SH-SY5Y (cell line): ENCODE results near the gene TMEM86B.

Experiments
- GATA2 ChIP-seq: IDR thresholded peaks from 2 replicates; pipeline ENCODE4 v1.6.1; 2011; ENCODE audit warnings: mild to moderate bottlenecking, low read depth, low read length
- GATA3 ChIP-seq: IDR thresholded peaks from 2 replicates; pipeline ENCODE4 v1.6.1; 2011; ENCODE audit warnings: low read depth, mild to moderate bottlenecking, low read length, moderate library complexity

TMEM86B gene

DNA sequence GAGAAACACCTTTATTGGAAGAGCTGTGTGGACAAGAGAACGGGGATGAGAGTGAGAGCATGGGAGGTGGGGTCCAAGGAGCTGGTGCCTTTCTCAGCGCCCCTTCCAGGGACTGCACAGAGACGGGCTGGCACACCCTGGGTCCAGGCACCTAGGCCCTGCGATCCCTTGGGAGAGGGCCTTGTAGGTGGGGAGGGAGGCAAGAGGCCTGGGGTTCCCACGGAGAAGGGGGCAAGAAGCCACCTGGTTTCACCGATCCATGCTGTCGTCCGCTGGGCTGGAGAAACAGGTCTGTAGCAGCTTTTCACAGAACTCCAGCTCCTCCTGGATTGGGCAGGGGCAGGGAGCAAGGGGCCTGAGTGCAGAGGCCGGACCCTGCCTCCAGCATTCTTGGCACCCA lies 33.8 kb upstream of the TMEM86B start:
- TF ChIP-seq GATA2 (no peak), GATA3 (no peak)

DNA sequence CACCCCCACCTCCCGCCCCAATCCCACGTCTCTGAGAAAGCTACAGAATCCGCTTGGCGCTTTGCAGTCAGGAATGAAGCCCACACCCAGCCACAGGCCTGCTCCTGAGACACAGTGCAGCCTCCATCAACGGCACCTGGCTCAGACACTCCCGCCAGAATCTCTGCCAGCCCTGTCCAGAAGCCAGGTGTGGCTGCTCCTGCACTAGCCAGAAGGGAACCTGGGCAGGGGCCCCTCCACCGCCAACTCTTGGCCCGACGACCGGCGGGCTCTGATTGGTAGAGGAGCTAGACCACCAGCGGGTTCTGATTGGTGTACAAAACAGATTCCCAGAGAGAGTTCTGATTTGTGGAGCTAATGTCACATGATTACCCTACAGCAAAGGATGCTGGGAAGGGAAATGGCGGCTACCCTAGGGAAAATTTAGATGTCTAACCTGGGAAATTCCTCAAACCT lies 33.1 kb upstream of the TMEM86B start:
- no peak for TF ChIP-seq GATA2

DNA sequence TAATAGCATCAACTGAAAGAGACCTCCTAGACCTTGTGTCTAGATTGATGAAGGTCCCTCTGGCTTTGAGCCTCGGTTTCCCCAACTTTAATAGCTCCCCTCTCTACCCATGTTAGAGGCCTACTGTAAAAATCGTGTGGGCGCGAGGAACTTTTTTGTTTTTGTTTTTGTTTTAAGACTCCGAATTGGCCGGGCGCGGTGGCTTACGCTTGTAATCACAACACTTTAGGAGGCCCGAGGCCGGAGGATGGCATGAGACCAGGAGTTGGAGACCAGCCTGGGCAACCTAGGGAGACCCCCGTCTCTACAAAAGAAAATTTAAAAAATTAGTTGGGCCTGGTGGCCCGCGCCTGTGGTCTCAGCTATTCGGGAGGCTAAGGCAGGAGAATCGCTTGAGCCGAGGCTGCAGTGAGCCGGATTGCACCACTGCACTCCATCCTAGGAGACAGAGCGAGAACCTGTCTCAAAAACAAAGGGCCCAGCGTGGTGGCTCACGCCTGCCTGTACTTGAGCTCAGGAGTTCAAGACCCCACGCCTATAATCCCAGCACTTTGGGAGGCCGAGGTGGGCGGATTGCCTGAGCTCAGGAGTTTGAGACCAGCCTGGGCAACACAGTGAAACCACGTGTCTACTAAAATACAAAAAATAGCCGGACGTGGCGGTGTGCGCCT lies 31.1 kb upstream of the TMEM86B start:
- no peak for TF ChIP-seq GATA3
- no peak for TF ChIP-seq GATA2

DNA sequence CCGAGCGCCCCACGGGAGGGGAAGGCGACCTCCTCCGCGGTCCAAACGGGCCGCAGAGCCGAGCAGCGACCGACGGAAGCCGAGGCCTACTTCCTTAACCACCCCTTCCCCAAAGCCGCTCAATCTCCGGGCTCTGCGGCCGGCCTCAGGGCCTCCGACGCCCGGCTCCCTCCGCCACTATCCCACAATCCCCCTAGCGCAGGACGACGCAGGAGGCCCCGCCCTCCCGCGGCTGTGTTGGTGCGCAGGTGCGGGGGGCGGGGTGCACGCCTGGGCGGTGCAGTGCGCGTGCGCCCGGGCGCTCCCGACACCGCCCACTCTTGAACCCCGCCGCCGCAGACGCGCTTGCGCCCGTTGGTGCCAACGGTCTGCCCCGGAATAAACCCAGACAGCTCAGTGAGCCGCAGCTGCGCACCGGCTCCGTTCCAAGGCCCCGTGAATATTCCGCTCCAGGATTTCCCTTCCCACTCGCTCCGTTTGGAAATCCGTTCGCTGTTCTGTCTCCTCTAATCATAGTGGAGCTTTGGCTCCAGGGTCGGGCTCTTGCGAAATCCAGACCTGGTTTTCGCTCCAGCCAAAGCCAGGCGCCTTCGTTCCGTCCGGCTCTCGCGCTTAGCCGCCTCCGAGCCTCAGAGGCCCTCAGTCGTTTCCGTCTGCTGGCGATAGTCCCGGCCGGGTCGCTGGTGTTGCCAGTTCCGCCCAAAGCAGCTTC lies 30.4 kb upstream of the TMEM86B start, which contains the start of gene PPP6R1:
Gene PPP6R1, minus strand, starts transcription at position 190 of the 712 bp plus-strand sequence. CDS start 11,914 bp downstream, outside the sequence.
- no peak for TF ChIP-seq GATA2

DNA sequence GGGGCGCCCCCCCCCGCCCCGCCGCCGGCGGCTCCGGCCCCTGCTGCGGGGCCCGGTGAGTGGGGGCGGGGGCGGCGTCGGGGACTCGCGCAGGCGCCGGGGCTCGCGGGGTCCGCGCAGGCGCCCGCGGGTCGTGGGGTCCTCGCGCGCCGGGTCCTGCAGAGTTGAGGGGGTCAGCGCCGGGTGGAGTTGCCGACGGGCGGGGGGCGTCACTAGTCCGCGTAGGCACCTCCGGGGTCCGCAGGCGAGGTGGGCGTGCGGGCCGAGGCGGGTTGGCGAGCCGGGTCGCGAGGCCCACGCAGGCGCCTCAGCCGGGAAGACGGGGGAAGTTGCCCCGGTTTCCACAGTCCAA lies 29.9 kb upstream of the TMEM86B start:
- no peak for TF ChIP-seq GATA3
- TF ChIP-seq GATA2 = no peak

DNA sequence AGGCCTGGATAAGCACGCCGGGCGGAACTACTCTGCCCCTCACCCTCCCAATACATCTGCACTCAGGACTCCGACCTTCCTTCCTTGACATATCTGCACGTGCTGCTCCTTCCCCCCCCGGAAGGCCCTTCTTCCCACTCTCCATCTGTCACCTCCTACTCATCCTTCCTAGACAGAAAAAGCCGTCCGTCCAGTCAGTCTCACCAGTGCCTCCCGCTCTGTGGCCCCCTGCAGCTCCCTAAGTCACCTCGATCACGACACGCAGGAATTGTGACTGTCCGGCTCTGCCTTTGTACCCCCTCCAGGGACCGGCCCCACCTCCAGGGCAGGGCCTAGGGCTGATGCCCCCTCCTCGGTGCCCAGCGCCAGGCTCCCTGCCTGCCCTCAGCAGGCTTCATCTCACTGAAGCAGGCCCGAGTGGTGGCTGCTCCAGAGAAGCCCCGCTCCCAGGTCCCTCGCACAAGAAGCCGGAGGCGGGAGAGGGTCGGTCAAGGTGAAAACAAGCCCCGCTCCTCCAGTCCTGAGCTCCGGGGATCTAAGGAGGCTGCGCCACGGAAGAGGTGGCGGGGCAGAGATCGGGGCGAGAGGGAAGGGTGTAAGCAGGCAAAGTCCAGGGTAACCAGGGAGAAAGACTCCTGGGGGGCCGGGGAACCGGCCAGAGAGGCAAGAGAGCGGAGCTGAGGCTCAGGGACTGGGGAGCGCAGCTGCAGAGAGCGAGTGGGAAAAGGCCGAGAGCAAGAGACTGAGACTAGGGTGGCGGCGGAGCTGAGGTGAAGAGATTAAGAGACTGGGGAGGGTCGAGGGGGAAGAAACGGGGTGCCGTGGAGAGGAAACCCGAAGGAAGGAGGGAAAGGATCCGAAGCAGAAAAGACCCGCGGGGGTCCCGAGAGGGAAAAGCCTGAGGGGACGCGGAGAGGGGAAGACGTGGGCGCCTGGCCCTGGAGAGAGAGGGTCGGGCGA lies 29.2 kb upstream of the TMEM86B start:
- TF ChIP-seq GATA3 = no peak
- no peak for TF ChIP-seq GATA2

DNA sequence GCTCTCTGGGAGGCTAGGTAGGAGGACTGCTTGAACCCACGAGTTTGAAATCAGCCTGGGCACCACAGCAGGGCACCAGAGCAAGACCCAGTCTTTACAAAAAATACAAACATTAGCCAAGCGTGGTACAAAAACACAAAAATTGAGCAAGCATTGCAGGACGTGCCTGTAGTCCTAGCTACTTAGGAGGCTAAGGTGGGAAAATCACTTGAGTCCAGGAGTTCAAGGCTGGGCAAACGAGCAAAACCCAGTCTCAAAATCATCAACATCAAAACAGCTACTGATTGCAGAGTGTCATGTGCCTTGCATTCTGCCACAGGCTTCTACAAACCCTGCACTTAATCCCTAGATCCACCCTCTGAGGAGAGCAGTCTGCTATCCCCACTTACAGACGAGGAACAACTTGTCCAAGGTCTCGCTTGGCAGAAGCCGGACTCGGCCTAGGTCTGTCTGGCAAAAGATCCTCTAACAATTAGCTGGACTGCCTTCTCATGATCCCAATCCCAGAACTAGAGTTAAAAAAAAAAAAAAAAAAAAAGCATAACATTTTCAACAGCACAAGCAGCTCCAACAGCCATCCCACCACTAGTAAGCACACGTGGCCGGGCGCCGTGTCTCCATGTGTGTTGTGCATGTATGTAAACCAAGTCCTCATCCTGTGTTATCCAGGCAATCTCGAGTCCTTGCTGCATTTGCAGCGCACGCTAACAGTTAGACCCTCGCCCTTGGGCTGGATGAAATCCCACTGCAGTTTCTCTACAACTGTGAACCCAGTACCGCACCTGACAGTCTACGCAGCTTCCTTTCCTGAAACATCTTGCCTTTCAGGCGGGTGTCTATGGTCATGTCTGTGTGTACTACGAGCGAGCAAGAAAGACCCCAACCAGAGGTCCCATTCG lies 28.2 kb upstream of the TMEM86B start:
- TF ChIP-seq GATA3 = no peak
- no peak for TF ChIP-seq GATA2

DNA sequence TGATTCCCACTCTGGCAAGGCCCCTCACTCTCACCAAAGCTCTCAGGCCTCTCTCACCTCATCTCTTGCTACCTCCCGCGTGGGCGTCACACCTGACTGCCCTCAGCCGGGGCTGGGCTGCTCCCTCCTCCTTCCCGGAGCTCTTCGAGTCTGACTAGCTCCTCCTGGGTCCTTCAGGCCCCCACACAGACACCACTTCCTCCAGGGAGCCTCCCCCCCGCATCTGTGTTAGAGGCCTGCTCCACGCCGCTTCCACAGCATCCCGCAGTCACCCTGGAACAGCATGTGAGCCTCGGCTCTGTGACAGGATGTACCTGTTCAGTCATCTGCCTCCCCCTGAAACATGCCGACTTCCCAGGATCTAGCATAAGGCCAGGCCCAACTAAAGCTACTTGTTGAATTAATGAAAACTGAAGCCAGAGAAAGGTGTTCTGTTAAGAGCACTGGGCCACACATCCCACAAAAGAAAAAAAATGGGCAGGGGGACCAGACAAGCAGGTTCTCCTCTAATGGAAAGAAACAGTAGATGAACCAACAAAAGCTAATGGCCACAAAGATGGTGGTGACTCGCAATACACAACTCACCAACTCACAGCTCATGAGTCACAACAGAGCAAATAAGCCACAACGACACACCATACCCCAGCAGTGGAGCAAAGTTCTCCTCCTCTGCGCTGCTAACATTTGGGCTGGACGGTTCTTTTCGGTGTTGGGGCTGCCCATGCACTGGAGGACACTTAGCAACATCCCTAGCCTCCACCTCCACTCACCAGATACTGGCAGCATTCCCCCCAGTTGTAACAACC lies 27.3 kb upstream of the TMEM86B start:
- TF ChIP-seq GATA2 (no peak), GATA3 (no peak)

DNA sequence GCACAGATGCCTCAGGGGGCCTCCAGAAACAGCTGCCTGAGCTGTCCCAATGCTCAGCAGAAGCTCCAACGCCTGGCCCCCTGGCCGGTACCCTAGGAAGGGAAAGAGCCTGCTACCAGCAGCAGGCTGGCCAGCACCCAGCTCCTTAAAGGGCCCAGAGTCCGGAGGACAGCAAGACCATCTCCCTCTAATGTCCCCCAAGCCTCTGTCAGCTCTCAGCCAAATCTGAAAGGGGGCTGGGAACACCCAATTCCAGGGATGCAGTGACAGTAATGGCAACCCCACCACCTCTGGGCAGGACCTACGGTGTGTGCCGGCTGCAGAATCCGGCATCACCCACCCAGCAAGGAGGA lies 26.0 kb upstream of the TMEM86B start:
- TF ChIP-seq GATA2 (no peak), GATA3 (no peak)

DNA sequence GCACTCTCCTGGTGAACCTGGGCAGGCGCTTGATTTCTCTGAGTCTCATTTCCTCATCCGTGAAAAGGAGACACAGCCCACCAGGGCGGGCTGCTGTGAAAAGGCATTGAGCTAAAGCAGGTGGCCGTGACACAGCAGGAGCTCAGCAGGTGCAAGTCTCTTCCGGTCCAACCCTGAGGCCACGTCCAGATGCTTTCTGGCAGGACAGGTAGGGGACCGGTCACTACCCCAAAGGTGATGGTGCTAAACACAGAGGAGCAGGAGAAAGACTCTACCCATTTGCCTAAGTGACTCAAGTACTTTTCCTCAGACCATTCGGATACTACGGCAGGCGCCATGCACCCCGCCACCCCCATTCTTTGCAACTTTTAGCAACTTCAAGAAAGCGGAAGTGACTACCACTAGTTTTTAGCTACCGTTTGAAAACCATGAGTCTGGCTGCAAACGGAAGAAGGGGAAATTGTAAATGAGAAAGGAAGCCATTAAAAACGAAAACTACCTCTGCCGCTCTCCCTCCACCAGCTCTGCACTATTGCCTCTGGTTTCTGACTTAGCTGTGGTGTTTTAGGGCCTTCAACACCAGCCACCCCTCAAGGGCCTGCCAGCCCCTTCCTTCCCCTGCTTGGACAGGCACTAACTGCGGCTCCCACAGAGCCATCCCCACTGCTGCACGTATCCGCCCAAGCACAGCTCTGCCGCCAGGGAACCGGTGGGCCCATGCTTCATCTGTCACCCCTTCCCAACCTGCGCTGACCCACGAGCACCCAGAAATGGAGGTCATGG lies 25.5 kb upstream of the TMEM86B start:
- TF ChIP-seq GATA3 (no peak), GATA2 (no peak)

DNA sequence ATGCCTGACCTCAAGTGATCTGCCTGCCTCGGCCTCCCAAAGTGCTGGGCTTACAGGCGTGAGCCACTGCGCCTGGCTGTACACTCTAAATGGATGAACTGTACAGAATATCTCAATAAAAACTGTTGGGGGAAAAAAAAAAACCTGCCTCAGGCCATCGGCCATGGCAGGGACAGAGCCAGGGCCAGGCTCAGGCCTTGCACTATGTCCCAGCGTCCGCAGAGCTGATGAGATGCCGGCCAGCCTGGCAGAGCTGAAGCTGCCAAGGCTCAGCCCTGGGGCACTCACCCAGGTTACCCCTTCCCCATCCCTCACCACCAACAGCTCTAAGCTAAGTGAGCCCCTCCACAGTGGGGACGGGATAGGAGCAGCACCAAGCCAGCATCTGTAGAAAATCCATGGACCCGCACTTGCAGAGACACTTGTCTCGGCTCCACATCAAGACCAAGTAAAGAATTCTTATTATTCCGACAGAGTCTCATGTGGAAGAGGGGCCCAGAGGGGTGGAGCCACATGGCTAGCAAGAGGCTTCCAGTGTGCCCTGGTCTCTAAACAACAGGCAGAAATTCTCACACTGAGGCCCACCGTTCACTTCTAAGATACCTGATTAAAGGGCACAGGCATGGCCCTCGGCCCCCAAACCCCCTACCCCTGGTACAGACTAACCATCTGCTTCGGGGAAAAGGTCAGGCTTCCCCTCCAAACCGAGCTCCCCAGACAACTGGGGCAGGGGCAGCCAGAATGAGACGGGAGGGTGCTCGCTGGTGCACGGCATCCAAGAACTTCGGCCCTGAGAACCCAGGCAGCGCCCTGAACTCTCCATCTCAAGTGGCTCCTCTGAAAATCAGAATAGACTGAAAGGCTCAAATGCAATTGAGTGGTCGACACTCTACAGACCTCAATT lies 24.4 kb upstream of the TMEM86B start:
- TF ChIP-seq GATA3 (no peak), GATA2 (no peak)
